Hepatocyte (in vitro differentiated cells): ENCODE data around the gene HORMAD2. TPM values are rescaled to one million over a fixed set of nuclear protein-coding genes. Genes with fewer than 3 reads are reported as not detected.

Source experiments
- DNase-seq: peaks from one replicate; pipeline ENCODE4 v3.0.0-alpha.2; 2016; ENCODE audit warnings: low spot score
- H2AFZ ChIP-seq: fragments of 200-600 bp; sonication (generic); 2 replicates; pipeline ENCODE4 v1.6.0; 2016; ENCODE audit warnings: antibody characterized with exemption, mild to moderate bottlenecking
- H3K27ac ChIP-seq: fragments of 200-600 bp; sonication (generic); 2 replicates; pipeline ENCODE4 v1.5.1; 2016; ENCODE audit warnings: mild to moderate bottlenecking
- H3K27me3 ChIP-seq: fragments of 200-600 bp; sonication (generic); 2 replicates; pipeline ENCODE4 v1.6.1; 2016
- H3K36me3 ChIP-seq: fragments of 200-600 bp; sonication (generic); replicated peaks from 2 replicates; pipeline ENCODE4 v1.5.1; 2016; ENCODE audit warnings: low read depth; ENCODE audit not compliant: insufficient read depth
- H3K4me1 ChIP-seq: fragments of 200-600 bp; sonication (generic); 2 replicates; pipeline ENCODE4 v1.5.1; 2016; ENCODE audit warnings: mild to moderate bottlenecking, moderate library complexity; ENCODE audit not compliant: insufficient read depth
- H3K4me2 ChIP-seq: fragments of 200-600 bp; sonication (generic); 2 replicates; pipeline ENCODE4 v1.6.0; 2016
- H3K4me3 ChIP-seq: fragments of 200-600 bp; sonication (generic); 2 replicates; pipeline ENCODE4 v1.5.1; 2016; ENCODE audit warnings: mild to moderate bottlenecking
- H3K79me2 ChIP-seq: fragments of 200-600 bp; sonication (generic); 2 replicates; pipeline ENCODE4 v1.6.0; 2017; ENCODE audit warnings: mild to moderate bottlenecking
- H3K9me2 ChIP-seq: fragments of 200-600 bp; sonication (generic); replicated peaks from 2 replicates; pipeline ENCODE4 v1.6.0; 2017; ENCODE audit warnings: mild to moderate bottlenecking; ENCODE audit not compliant: insufficient read depth
- H3K9me3 ChIP-seq: fragments of 200-600 bp; sonication (generic); 2 replicates; pipeline ENCODE4 v1.5.1; 2016; ENCODE audit warnings: low read depth, mild to moderate bottlenecking
- H4K20me1 ChIP-seq: fragments of 200-600 bp; sonication (generic); 2 replicates; pipeline ENCODE4 v1.6.0; 2016; ENCODE audit warnings: mild to moderate bottlenecking; ENCODE audit not compliant: insufficient read depth, poor library complexity, severe bottlenecking
- EZH2 ChIP-seq: fragments of 200-600 bp; sonication (generic); IDR thresholded peaks from 2 replicates; pipeline ENCODE4 v1.6.1; 2016; ENCODE audit warnings: antibody characterized with exemption, mild to moderate bottlenecking, borderline replicate concordance
- EZH2phosphoT487 ChIP-seq: fragments of 200-600 bp; sonication (generic); IDR thresholded peaks from one replicate; pipeline ENCODE4 v1.6.1; 2018; ENCODE audit warnings: antibody characterized with exemption, mild to moderate bottlenecking, low read depth, moderate library complexity; ENCODE audit not compliant: unreplicated experiment, severe bottlenecking
- WGBS: methylation state at CpG from one replicate; pipeline ENCODE4 v1.1.6; 2016; ENCODE audit warnings: low lambda C conversion rate; ENCODE audit errors: missing lambda C conversion rate; 5-methylcytosine and 5-hydroxymethylcytosine counted together
- polyA plus RNA-seq: library from polyadenylated mRNA; unstranded; fragments of >200 nt; fragmentation: Nextera tagmentation; extraction: Ambion mirVana; gene quantifications from 2 replicates; pipeline ENCODE4 v1.2.1, GENCODE V29; 2016
- total RNA-seq: library from RNA; depleted of rRNA; stranded (reverse); fragments of >200 nt; gene quantifications from 2 replicates; pipeline ENCODE4 v1.2.3, GENCODE V29; 2014
- TF ChIP-seq, protein P1 (sequence below): fragments of 200-600 bp; sonication (generic); IDR thresholded peaks from 2 replicates; pipeline ENCODE4 v1.5.1; 2016; ENCODE audit warnings: antibody characterized with exemption, mild to moderate bottlenecking; ENCODE audit not compliant: poor library complexity

HORMAD2 gene
- total and polyA plus RNA-seq, 2 experiments from 2014 or later = not detected

DNA sequence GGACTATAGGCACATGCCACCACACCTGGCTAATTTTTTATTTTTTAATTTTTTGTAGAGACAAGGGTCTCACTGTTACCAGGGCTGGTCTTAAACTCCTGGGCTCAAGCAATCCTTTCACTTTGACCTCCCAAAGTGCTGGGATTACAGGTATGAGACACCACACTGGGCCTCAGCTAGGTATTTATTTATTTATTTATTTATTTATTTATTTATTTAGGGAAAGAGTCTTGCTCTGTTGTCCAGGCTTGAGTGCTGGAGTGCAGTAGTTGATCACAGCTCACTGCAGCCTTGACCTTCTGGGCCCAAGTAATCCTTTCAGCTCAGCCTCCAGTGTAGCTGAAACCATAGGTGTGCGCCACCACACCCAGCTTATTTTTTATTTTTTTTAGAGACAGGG, 43.2 kb downstream of the HORMAD2 start:
- TF ChIP-seq EZH2phosphoT487 = no peak
- TF ChIP-seq EZH2 = no peak
- TF ChIP-seq, protein P1, sequence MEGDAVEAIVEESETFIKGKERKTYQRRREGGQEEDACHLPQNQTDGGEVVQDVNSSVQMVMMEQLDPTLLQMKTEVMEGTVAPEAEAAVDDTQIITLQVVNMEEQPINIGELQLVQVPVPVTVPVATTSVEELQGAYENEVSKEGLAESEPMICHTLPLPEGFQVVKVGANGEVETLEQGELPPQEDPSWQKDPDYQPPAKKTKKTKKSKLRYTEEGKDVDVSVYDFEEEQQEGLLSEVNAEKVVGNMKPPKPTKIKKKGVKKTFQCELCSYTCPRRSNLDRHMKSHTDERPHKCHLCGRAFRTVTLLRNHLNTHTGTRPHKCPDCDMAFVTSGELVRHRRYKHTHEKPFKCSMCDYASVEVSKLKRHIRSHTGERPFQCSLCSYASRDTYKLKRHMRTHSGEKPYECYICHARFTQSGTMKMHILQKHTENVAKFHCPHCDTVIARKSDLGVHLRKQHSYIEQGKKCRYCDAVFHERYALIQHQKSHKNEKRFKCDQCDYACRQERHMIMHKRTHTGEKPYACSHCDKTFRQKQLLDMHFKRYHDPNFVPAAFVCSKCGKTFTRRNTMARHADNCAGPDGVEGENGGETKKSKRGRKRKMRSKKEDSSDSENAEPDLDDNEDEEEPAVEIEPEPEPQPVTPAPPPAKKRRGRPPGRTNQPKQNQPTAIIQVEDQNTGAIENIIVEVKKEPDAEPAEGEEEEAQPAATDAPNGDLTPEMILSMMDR = no peak
- Histone ChIP-seq H3K27ac (no peak overlapping the region), H3K9me2 (no peaks in the 10 kb centered on the region), H3K27me3 (no peaks in the 10 kb centered on the region), H4K20me1 (no peaks in the 10 kb centered on the region), H2AFZ (no peak overlapping the region), H3K79me2 (no peaks in the 10 kb centered on the region), H3K4me1 (no peaks in the 10 kb centered on the region), H3K36me3 (no peaks in the 10 kb centered on the region), H3K9me3 (no peaks in the 10 kb centered on the region), H3K4me3 (no peak overlapping the region), H3K4me2 (no peak overlapping the region)
- WGBS = 100% methylated on average over 1 of the region's 1 CpG
- no peak for DNase-seq

DNA sequence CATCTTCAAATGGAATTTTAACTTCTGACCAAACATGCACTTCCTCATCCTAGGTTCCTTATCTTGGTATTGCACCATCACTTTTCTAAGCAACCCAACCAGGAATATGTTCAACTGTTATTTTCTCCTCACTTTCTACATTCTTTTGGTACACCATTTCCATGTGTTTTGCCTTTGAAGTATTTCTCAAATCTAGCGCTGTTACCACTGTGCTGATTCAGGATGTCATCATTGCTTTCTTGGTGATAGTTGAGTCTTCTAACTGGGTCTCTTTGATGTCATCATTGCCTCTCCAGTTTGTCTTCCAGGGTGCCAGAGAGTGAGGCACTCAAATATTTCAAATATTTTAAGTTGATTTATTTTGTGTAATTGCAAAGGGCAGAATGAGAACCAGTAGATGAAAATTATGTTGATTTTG, 47.5 kb downstream of the HORMAD2 start:
- no peak overlapping the region for H3K27ac ChIP-seq
- TF ChIP-seq, protein P1 = no peak
- TF ChIP-seq EZH2phosphoT487 = no peak
- no peak for TF ChIP-seq EZH2
- no peaks in the 10 kb centered on the region for H4K20me1 ChIP-seq
- no peaks in the 10 kb centered on the region for H3K36me3 ChIP-seq
- H3K4me3 ChIP-seq = no peak overlapping the region
- DNase-seq = no peak
- no peaks in the 10 kb centered on the region for H3K27me3 ChIP-seq
- H3K79me2 ChIP-seq = no peaks in the 10 kb centered on the region
- H3K9me3 ChIP-seq = no peaks in the 10 kb centered on the region
- H3K4me1 ChIP-seq = no peaks in the 10 kb centered on the region
- no peak overlapping the region for H3K4me2 ChIP-seq
- no peak overlapping the region for H2AFZ ChIP-seq
- 83% methylated on average over 1 of the region's 1 CpG for WGBS
- H3K9me2 ChIP-seq = no peaks in the 10 kb centered on the region

DNA sequence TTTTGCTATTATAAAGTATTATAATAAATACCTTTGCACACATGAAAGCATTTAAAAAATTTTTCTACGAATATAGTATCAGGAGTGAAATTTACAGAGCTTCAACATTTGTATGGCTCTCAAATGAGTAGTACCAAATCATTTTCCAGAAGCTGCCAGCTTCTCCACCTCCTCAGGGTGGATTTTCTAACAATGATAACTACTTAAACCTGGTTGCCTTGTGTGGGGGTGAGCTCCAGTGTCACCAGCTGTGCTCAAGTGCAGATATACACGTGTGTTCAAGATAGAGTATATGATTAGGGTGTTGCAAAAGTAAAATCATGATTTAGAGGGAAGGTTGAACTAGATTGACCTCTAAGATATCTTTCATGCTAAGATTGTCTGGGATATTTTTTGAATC, 48.2 kb downstream of the HORMAD2 start:
- Histone ChIP-seq H3K9me2 (no peaks in the 10 kb centered on the region), H2AFZ (no peak overlapping the region), H3K4me3 (no peak overlapping the region), H3K79me2 (no peaks in the 10 kb centered on the region), H3K27me3 (no peaks in the 10 kb centered on the region), H3K9me3 (no peaks in the 10 kb centered on the region), H3K4me1 (no peaks in the 10 kb centered on the region), H4K20me1 (no peaks in the 10 kb centered on the region), H3K4me2 (no peak overlapping the region), H3K27ac (no peak overlapping the region), H3K36me3 (no peaks in the 10 kb centered on the region)
- TF ChIP-seq, protein P1 = no peak
- no peak for TF ChIP-seq EZH2
- TF ChIP-seq EZH2phosphoT487 = no peak
- 80% methylated on average over 2 of the region's 2 CpGs for WGBS
- no peak for DNase-seq

DNA sequence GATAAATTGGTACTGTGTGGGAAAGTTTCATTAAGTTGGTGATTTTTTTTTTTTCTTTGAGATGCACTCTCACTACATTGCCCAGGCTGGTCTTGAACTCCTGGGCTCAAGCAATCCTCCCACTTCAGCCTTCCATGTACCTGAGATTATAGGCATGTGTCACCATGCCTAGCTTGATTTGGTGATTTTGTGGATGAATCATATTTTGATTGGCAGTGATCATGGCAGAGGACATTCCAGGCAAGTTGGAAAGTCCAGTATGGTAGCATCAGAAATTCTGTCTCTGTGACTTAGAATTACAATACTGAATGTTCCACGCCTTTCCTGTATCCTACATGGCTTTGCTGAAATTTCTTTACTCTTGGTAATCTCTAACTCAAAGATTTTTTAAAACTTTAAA, 49.4 kb downstream of the HORMAD2 start:
- H3K9me3 ChIP-seq = no peaks in the 10 kb centered on the region
- WGBS = 100% methylated on average over 1 of the region's 1 CpG
- no peak overlapping the region for H3K4me3 ChIP-seq
- no peaks in the 10 kb centered on the region for H3K27me3 ChIP-seq
- no peak overlapping the region for H3K27ac ChIP-seq
- H3K4me1 ChIP-seq = no peaks in the 10 kb centered on the region
- TF ChIP-seq, protein P1 = no peak
- no peak for TF ChIP-seq EZH2
- no peak for TF ChIP-seq EZH2phosphoT487
- H2AFZ ChIP-seq = no peak overlapping the region
- H3K4me2 ChIP-seq = no peak overlapping the region
- no peaks in the 10 kb centered on the region for H4K20me1 ChIP-seq
- H3K79me2 ChIP-seq = no peaks in the 10 kb centered on the region
- no peak for DNase-seq
- no peaks in the 10 kb centered on the region for H3K36me3 ChIP-seq
- H3K9me2 ChIP-seq = no peaks in the 10 kb centered on the region
